Naive thymus-derived CD4-positive, alpha-beta T cell (primary cell): ENCODE results near the gene RECQL. TPM values are rescaled to one million over a fixed set of nuclear protein-coding genes. Genes with fewer than 3 reads are reported as not detected.
A peak's percentile ranks its signal among the peaks of the same experiment; 100 is the strongest.

Source experiments
- ATAC-seq: fragments of 150-1000 bp; cut with Tn5 transposase; 2 replicates; pipeline ENCODE4 v1.10.0; 2021; ENCODE audit warnings: mild to moderate bottlenecking, moderate library complexity
- CTCF ChIA-PET: fragments of 350-600 bp; sonication (Branson Sonifier 250); formaldehyde crosslinking; loops from one replicate; lab custom pipeline; 2021; ENCODE audit warnings: antibody characterized with exemption; lab: Charles Lee
- POLR2A ChIA-PET: fragments of 350-600 bp; sonication (Branson Sonifier 250); formaldehyde crosslinking; loops from one replicate; lab custom pipeline; 2021; ENCODE audit warnings: antibody characterized with exemption, inconsistent platforms; lab: Charles Lee
- DNase-seq, 9 donors: peaks; one replicate each; pipeline versions ENCODE4 v3.0.0 to v3.0.0-alpha.2; 2020 to 2022; ENCODE audit warnings: mixed read lengths in 1 of 9
- H3K27ac ChIP-seq: one replicate; pipeline ENCODE4 v1.7.0; 2013; ENCODE audit warnings: mild to moderate bottlenecking, low read depth, low read length, moderate library complexity
- H3K27me3 ChIP-seq, 2 donors: one replicate each; pipeline ENCODE4 v1.7.0; 2013; ENCODE audit warnings: low read length in 2 of 2, mild to moderate bottlenecking in 2 of 2, moderate library complexity in 2 of 2; ENCODE audit not compliant: control insufficient read depth in 2 of 2, insufficient read depth in 2 of 2
- H3K36me3 ChIP-seq, 3 experiments: 1 replicate in 2 of 3; 2 replicates in 1 of 3; pipeline ENCODE4 v1.7.0; 2013; ENCODE audit warnings: low read length in 3 of 3, mild to moderate bottlenecking in 3 of 3, moderate library complexity in 1 of 3; ENCODE audit not compliant: insufficient read depth in 3 of 3, control insufficient read depth in 2 of 3
- H3K4me1 ChIP-seq, 2 donors: one replicate each; pipeline ENCODE4 v1.7.0; 2013; ENCODE audit warnings: low read length in 2 of 2, mild to moderate bottlenecking in 2 of 2, moderate library complexity in 1 of 2; ENCODE audit not compliant: control insufficient read depth in 2 of 2, insufficient read depth in 2 of 2
- H3K4me3 ChIP-seq: 2 replicates; pipeline ENCODE4 v1.7.0; 2013; ENCODE audit warnings: mild to moderate bottlenecking, low read length
- H3K9me3 ChIP-seq, 3 experiments: 1 replicate in 2 of 3; 2 replicates in 1 of 3; pipeline ENCODE4 v1.7.0; 2013; ENCODE audit warnings: low read length in 3 of 3; ENCODE audit not compliant: control insufficient read depth in 2 of 3
- H3K27ac Mint-ChIP-seq, 9 donors: one replicate each; pipeline ENCODE4 v1.8.0; 2020 to 2022; ENCODE audit warnings: mixed read lengths in 9 of 9, mild to moderate bottlenecking in 8 of 9, moderate library complexity in 5 of 9, inconsistent platforms in 2 of 9
- H3K27me3 Mint-ChIP-seq, 5 donors: one replicate each; pipeline ENCODE4 v1.8.0; 2021 to 2022; ENCODE audit warnings: mixed read lengths in 5 of 5, mild to moderate bottlenecking in 1 of 5
- H3K36me3 Mint-ChIP-seq, 5 donors: one replicate each; pipeline ENCODE4 v1.8.0; 2020 to 2022; ENCODE audit warnings: mixed read lengths in 5 of 5, mild to moderate bottlenecking in 3 of 5, inconsistent platforms in 1 of 5
- H3K4me1 Mint-ChIP-seq, 7 donors: one replicate each; pipeline ENCODE4 v1.8.0; 2020 to 2022; ENCODE audit warnings: mixed read lengths in 7 of 7, mild to moderate bottlenecking in 3 of 7, inconsistent platforms in 1 of 7
- H3K4me3 Mint-ChIP-seq, 10 donors: one replicate each; pipeline ENCODE4 v1.8.0; 2020 to 2022; ENCODE audit warnings: mild to moderate bottlenecking in 10 of 10, mixed read lengths in 10 of 10, moderate library complexity in 6 of 10, inconsistent platforms in 2 of 10
- H3K9me3 Mint-ChIP-seq, 11 donors: one replicate each; pipeline ENCODE4 v1.8.0; 2020 to 2022; ENCODE audit warnings: mixed read lengths in 11 of 11, mild to moderate bottlenecking in 4 of 11, inconsistent platforms in 1 of 11, moderate library complexity in 1 of 11
- intact Hi-C, 2 donors: fragments of 100-400 bp; cut with micrococcal nuclease; formaldehyde crosslinking; loops; one replicate each; pipeline ENCODE4 v1.15.1; 2023
- polyA plus RNA-seq, 2 donors: library from polyadenylated mRNA; unstranded; fragments of 300-500 nt; fragmentation: Illumina TruSeq; gene quantifications; one replicate each; pipeline ENCODE4 v1.2.3, GENCODE V29; 2021
- total RNA-seq, 6 experiments: library from RNA in 5 of 6; stranded (reverse) in 5 of 6; gene quantifications; 1 replicate in 5 of 6; 2 replicates in 1 of 6; pipeline ENCODE4 v1.2.3 and lab custom pipeline; 2021 to 2026

RECQL gene
- total and polyA plus RNA-seq, 7 experiments from 2014 or later, result 19.4 to 77.7 (median 49.0) TPM

DNA sequence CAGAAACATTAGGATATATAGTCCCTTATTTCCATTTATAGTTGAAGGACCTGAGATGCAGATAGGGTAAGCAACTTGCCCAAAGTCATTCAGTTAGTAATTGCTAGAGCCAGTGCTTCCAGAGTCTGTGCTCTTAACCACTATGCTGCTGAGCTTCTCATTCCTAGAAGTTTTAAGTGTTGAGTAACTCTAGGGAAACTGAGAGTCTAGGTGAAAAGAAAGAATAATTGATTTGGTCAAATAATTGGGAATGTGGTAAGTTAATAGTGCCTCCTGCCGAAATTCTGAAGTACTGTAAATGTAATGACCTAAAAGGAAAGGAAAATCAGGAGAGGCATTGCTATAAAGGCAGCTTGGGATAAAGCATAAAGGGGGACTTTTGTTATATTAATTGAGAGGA is 49.9 kb downstream of the RECQL start:
- H3K4me1 ChIP-seq, result peaks cover 2 to 21% of the 10 kb centered on the region in 2 donors
- intact Hi-C loops, result loop anchor here in 1 of 2 donors (5.0 to 10.0 kb wide), 3 partner anchors 504 to 987 kb away; partner anchors contain the start of gene ST8SIA1
- H3K4me3 Mint-ChIP-seq, result no peak overlapping the region
- H3K27me3 Mint-ChIP-seq, result no peaks in the 10 kb centered on the region
- H3K27ac Mint-ChIP-seq, result peak overlapping the region in 4 of 9 donors; percentile 6 to 51 (median 28)
- H3K4me1 Mint-ChIP-seq, result peaks cover 2 to 48% (median 29%) of the 10 kb centered on the region in 7 donors
- H3K4me3 ChIP-seq, result no peak overlapping the region
- ChIA-PET POLR2A (interaction anchor here (1.6 to 2.4 kb wide), 2 partner anchors 12 to 14 kb away, joined by 3 to 9 read pairs; partner anchors contain the start of gene PYROXD1), CTCF (interaction anchor here (0.7 kb wide), 2 partner anchors 81 to 988 kb away, joined by 3 to 7 read pairs; no protein-coding TSS in a partner anchor)
- ATAC-seq (no peak), DNase-seq (no peak)
- no peaks in the 10 kb centered on the region for H3K27me3 ChIP-seq
- H3K9me3 Mint-ChIP-seq, result no peaks in the 10 kb centered on the region
- H3K9me3 ChIP-seq, result no peaks in the 10 kb centered on the region
- peaks cover 7 to 31% (median 12%) of the 10 kb centered on the region in 3 experiments for H3K36me3 ChIP-seq
- H3K36me3 Mint-ChIP-seq, result peaks cover under 1 to 32% (median 15%) of the 10 kb centered on the region in 5 donors
- H3K27ac ChIP-seq, result no peak overlapping the region

DNA sequence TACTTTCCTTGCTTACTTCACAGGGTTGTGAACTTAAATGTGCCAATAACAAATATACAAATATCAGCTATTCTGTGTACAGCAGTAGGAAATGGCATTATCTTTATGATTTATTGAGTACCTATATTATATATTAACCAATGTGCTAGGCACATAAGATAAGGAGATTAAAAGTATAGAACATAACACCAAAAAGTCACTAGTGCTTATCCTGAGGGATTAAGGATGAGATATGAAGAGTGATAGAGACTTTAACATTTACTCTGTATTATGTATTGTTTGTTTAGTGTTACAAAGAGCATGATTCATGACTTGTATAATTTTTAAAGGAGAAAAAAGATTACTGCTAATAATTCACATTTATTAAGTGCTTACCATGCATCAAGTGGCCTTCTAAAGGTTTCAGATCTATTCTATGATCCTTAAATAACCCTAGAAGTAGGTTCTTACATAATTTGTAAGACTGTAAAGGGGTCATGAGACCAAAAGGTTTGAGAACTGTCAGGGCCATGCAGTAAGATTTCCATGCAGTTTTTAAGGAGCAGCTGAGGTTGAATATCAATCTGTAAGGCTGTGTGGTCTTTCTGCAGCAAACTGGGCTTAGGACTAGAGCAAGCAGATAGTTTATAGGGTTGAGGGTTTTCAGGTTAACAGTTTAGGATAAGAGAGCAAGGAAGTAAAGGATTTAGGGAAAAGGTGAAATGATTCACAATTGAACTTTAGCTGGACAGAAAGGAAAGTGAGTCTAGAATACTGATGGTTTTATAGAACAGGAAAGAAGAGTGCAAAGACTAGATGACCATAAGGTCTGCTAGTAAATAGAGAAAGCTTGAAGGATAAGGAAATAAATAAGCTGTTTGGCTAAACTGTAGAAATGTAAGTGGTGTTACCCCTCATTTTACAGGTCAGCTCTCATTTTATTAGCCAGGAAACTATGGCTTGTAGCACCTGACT is 57.0 kb downstream of the RECQL start:
- no peaks in the 10 kb centered on the region for H3K27me3 Mint-ChIP-seq
- DNase-seq (no peak), ATAC-seq (no peak)
- POLR2A ChIA-PET, result interaction anchor here (0.6 kb wide), 1 partner anchor 98 kb away, joined by 3 read pairs; no protein-coding TSS in a partner anchor
- H3K27ac Mint-ChIP-seq, result peak overlapping the region in 5 of 9 donors; percentile 1 to 68 (median 47)
- H3K36me3 Mint-ChIP-seq, result peaks cover 17 to 46% (median 38%) of the 10 kb centered on the region in 5 donors
- CTCF ChIA-PET, result interaction anchor here (0.8 kb wide), 1 partner anchor 37 kb away, joined by 3 read pairs; no protein-coding TSS in a partner anchor
- Histone ChIP-seq H3K27me3 (no peaks in the 10 kb centered on the region), H3K4me1 (peaks cover 2 to 13% of the 10 kb centered on the region in 2 donors), H3K27ac (no peak overlapping the region), H3K9me3 (no peaks in the 10 kb centered on the region), H3K4me3 (no peak overlapping the region), H3K36me3 (peaks cover 13 to 52% (median 23%) of the 10 kb centered on the region in 3 experiments)
- intact Hi-C loops, result loop anchor here in 1 of 2 donors (5.0 kb wide), 1 partner anchor 147 kb away; no protein-coding TSS in a partner anchor
- H3K4me1 Mint-ChIP-seq, result peaks cover 22 to 56% (median 41%) of the 10 kb centered on the region in 7 donors
- no peaks in the 10 kb centered on the region for H3K9me3 Mint-ChIP-seq
- no peak overlapping the region for H3K4me3 Mint-ChIP-seq

- CTCF ChIA-PET, result no interaction called here
- H3K4me1 ChIP-seq, result peaks cover 11 to 22% of the 10 kb centered on the region in 2 donors
- H3K9me3 ChIP-seq, result no peaks in the 10 kb centered on the region
- Mint-ChIP-seq H3K27ac (peak overlapping the region in 8 of 9 donors; percentile 81 to 99 (median 96)), H3K4me3 (peak overlapping the region; percentile 94 to 99 (median 98)), H3K9me3 (no peaks in the 10 kb centered on the region), H3K27me3 (peaks cover 0 to 8% (median 0%) of the 10 kb centered on the region in 5 donors), H3K36me3 (peaks cover 10 to 21% (median 16%) of the 10 kb centered on the region in 5 donors), H3K4me1 (peaks cover 32 to 77% (median 54%) of the 10 kb centered on the region in 7 donors)
- peaks cover under 1 to 26% (median 5%) of the 10 kb centered on the region in 3 experiments for H3K36me3 ChIP-seq
- POLR2A ChIA-PET, result interaction anchor here (0.6 to 1.3 kb wide), 3 partner anchors 12 to 260 kb away, joined by 3 read pairs; no protein-coding TSS in a partner anchor
- ATAC-seq (no peak), DNase-seq (no peak)
- H3K4me3 ChIP-seq, result peak overlapping the region; percentile 91
- intact Hi-C loops, result loop anchor here (2.0 to 10.0 kb wide), 5 partner anchors 13 to 2005 kb away; partner anchors contain the start of genes AEBP2 (in 1 of the 2) and CMAS (in 1 of the 2)
- H3K27ac ChIP-seq, result peak overlapping the region; percentile 81
- no peaks in the 10 kb centered on the region for H3K27me3 ChIP-seq
These were observed 62.1 kb downstream of the RECQL start for GRCh38 chr12:21439347-21439746.

DNA sequence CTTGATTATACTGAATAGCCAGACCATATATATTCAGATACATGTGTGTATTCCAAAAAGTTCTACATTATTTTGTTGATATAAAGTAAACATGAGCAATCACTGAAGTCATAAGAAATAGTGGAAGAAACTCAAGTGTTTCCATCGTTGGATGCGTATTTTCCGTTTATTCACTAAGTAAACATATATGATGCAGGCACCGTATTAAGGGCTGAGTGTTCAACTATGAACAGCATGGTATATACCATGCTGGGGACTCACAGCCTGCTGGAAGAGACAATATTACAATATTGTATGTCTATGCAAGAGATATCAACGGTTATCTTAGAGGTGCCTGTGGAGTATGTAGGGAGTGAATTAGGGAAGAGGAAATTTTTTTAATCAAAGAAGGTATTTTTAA is 62.8 kb downstream of the RECQL start:
- Mint-ChIP-seq H3K9me3 (no peaks in the 10 kb centered on the region), H3K36me3 (peaks cover 10 to 21% (median 15%) of the 10 kb centered on the region in 5 donors), H3K4me3 (peak overlapping the region; percentile 94 to 99 (median 98)), H3K27me3 (peaks cover 0 to 10% (median 0%) of the 10 kb centered on the region in 5 donors), H3K27ac (peak overlapping the region; percentile 92 to 99 (median 97)), H3K4me1 (peaks cover 32 to 72% (median 49%) of the 10 kb centered on the region in 7 donors)
- POLR2A ChIA-PET, result interaction anchor here (0.9 to 2.6 kb wide), 5 partner anchors 13 to 261 kb away, joined by 3 to 25 read pairs (median 9); partner anchors contain the start of genes GOLT1B, LDHB and RECQL
- H3K9me3 ChIP-seq, result no peaks in the 10 kb centered on the region
- intact Hi-C loops, result loop anchor here (1.0 to 10.0 kb wide), 6 partner anchors 14 to 2004 kb away; partner anchors contain the start of genes AEBP2 (in 1 of the 2), CMAS (in 1 of the 2) and LDHB (in 1 of the 2)
- DNase-seq (no peak), ATAC-seq (no peak)
- H3K27ac ChIP-seq, result peak overlapping the region; percentile 81
- peaks cover 0 to 19% (median 5%) of the 10 kb centered on the region in 3 experiments for H3K36me3 ChIP-seq
- no peaks in the 10 kb centered on the region for H3K27me3 ChIP-seq
- CTCF ChIA-PET, result no interaction called here
- H3K4me1 ChIP-seq, result peaks cover 11 to 22% of the 10 kb centered on the region in 2 donors
- peak overlapping the region; percentile 91 for H3K4me3 ChIP-seq

DNA sequence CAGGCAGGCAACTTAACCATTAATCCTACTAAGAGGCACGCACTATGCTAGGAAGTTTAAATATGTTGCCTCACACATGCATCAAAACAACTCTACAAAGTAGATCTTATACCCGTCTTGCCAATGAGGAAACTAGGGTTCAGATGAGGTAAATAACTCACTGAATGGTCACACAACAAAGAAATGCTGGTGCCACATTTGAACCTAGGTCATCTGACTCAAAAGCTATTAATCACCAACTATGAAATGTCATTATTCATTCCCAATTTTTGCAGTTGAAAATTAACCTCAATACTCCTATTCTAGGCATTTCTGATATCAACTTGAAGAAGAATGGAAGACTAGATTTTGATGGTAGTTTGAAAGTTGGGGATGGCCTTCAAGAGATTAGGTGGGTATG is 66.7 kb downstream of the RECQL start:
- no peak for ATAC-seq
- intact Hi-C loops, result loop anchor here (5.0 to 10.0 kb wide), 4 partner anchors 173 to 2000 kb away; partner anchors contain the start of genes AEBP2 (in 1 of the 2) and CMAS (in 1 of the 2)
- H3K36me3 ChIP-seq, result peaks cover 0 to 5% (median 0%) of the 10 kb centered on the region in 3 experiments
- no peaks in the 10 kb centered on the region for H3K27me3 ChIP-seq
- H3K4me3 ChIP-seq, result no peak overlapping the region
- no peaks in the 10 kb centered on the region for H3K9me3 ChIP-seq
- H3K27ac ChIP-seq, result no peak overlapping the region
- ChIA-PET CTCF (no interaction called here), POLR2A (interaction anchor here (0.9 kb wide), 1 partner anchor 12 kb away, joined by 3 read pairs; no protein-coding TSS in a partner anchor)
- Mint-ChIP-seq H3K4me1 (peaks cover 13 to 33% (median 22%) of the 10 kb centered on the region in 7 donors), H3K27me3 (peaks cover 0 to 12% (median 0%) of the 10 kb centered on the region in 5 donors), H3K9me3 (no peaks in the 10 kb centered on the region), H3K4me3 (no peak overlapping the region), H3K27ac (no peak overlapping the region), H3K36me3 (peaks cover 0 to 6% (median 0%) of the 10 kb centered on the region in 5 donors)
- peaks cover 11% of the 10 kb centered on the region in 2 donors for H3K4me1 ChIP-seq
- DNase-seq, result no peak

DNA sequence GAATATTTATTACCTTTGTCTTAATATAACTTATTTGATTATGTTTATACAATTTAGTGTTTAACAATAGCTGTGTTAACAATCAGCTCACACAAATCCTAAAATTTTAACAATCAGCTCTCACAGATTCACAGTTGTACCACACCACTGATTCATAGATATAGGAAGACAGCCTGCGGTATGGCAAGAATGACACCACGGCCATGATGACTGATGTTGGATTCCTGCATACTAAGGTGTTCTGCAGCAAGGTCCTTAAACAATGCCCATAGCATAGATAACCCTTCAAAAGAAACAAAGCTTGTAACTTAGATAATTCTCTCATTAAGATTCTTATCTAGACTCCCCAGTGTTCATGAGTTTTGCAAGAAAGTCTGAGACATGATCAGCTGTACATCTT is 67.9 kb downstream of the RECQL start:
- Mint-ChIP-seq H3K4me3 (no peak overlapping the region), H3K27me3 (peaks cover 0 to 12% (median 0%) of the 10 kb centered on the region in 5 donors), H3K27ac (no peak overlapping the region), H3K4me1 (peaks cover 2 to 21% (median 10%) of the 10 kb centered on the region in 7 donors), H3K36me3 (no peaks in the 10 kb centered on the region), H3K9me3 (no peaks in the 10 kb centered on the region)
- H3K4me1 ChIP-seq, result peaks cover 0 to 1% of the 10 kb centered on the region in 2 donors
- DNase-seq, result no peak
- no peak overlapping the region for H3K4me3 ChIP-seq
- H3K36me3 ChIP-seq, result peaks cover 0 to 5% (median 0%) of the 10 kb centered on the region in 3 experiments
- no peak overlapping the region for H3K27ac ChIP-seq
- ATAC-seq, result no peak
- ChIA-PET POLR2A (no interaction called here), CTCF (no interaction called here)
- no peaks in the 10 kb centered on the region for H3K27me3 ChIP-seq
- H3K9me3 ChIP-seq, result no peaks in the 10 kb centered on the region
- intact Hi-C loops, result loop anchor here in 1 of 2 donors (10.0 kb wide), 1 partner anchor 1999 kb away; the partner anchor contains the start of gene AEBP2
